ENCODE results near the gene DZANK1.

DNA sequence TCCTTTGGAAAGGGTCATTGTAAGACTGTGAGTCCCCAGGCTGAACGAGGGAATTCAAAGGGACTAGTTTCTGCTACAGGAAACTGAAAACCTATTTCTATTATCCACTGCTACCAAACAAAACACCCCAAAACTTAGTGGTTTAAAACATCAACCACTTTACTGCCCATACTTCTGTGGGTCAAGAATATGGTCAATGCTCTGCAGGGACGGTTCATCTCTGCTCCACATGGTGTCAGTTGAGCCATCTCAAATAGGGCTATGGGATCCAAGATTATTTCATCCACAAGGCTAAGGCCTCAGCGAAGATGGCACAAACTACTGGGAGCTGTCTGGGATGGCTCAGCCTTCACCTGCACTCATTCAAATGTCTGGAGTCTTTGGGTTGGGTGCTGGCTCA is 65.5 kb downstream of the DZANK1 start:
- no peak for TF ChIP-seq CTCF (IDR thresholded peaks at IDR 0.05 in 2 of 3, conservative IDR thresholded peaks at IDR 0.05 in 1 of 3; ENCODE audit: borderline replicate concordance in 1 of 3, insufficient read depth in 1 of 3, low read depth in 2 of 3, low read length in 2 of 3)
- no peak for TF ChIP-seq POLR2A (IDR thresholded peaks at IDR 0.05; ENCODE audit: borderline replicate concordance, extremely low read depth, insufficient read depth, insufficient read length)
- TF ChIP-seq EZH2phosphoT487 (IDR thresholded peaks at IDR 0.05; ENCODE audit: borderline replicate concordance): no peak
- TF ChIP-seq MAX (IDR thresholded peaks at IDR 0.05): no peak
- no peak for TF ChIP-seq EZH2 (IDR thresholded peaks at IDR 0.05)
- no peak for TF ChIP-seq POLR2AphosphoS5 (IDR thresholded peaks at IDR 0.05; ENCODE audit: low read depth, low read length)
- no peak for TF ChIP-seq YY1 (IDR thresholded peaks at IDR 0.05; ENCODE audit: extremely low read depth, insufficient replicate concordance, low read depth, low read length)
- TF ChIP-seq CBX3 (IDR thresholded peaks at IDR 0.05; ENCODE audit: low read depth): no peak

Measured in HCT116 (cell line).